ENCODE results near the gene OR1F1. TPM values are rescaled to one million over a fixed set of nuclear protein-coding genes. Genes with fewer than 3 reads are reported as not detected.

OR1F1 gene
- total and polyA plus RNA-seq, 7 donors: not detected

- no peaks in the 10 kb centered on the region for H3K9me3 ChIP-seq
- peaks cover 0 to 31% (median 25%) of the 10 kb centered on the region in 4 donors for H3K4me1 ChIP-seq
- intact Hi-C loops (cut with DNase I): loop anchor here (5.0 to 10.0 kb wide), 3 partner anchors 130 to 378 kb away; partner anchors contain the start of genes ELOB, FLYWCH1 and ZNF263
- H3K27ac ChIP-seq: peak overlapping the region; percentile 68 to 77 (median 74)
- no peaks in the 10 kb centered on the region for H3K36me3 ChIP-seq
- 1% methylated on average over 42 of the region's 42 CpGs for WGBS, 2 donors
- H3K27me3 ChIP-seq: no peaks in the 10 kb centered on the region
- peak; percentile 96 for DNase-seq
- peak overlapping the region; percentile 34 to 52 (median 44) for H3K4me3 ChIP-seq
- TF ChIP-seq POLR2AphosphoS5 (IDR thresholded peaks at IDR 0.05): peak in 1 of 4 donors; percentile 16
- TF ChIP-seq CTCF (IDR thresholded peaks at IDR 0.05): peak in 2 of 4 experiments; percentile 8 to 22
- TF ChIP-seq POLR2A (IDR thresholded peaks at IDR 0.05): no peak
Observed at GRCh38 chr16:3152277-3152990, 35.6 kb upstream of the OR1F1 start.

GRCh38 chr16:3152991-3153368 is 35.0 kb upstream of the OR1F1 start:
- Histone ChIP-seq H3K9me3 (no peaks in the 10 kb centered on the region), H3K27me3 (no peaks in the 10 kb centered on the region), H3K27ac (peak overlapping the region; percentile 68 to 77 (median 74)), H3K36me3 (no peaks in the 10 kb centered on the region), H3K4me1 (peaks cover 0 to 36% (median 31%) of the 10 kb centered on the region in 4 donors), H3K4me3 (peak overlapping the region in 2 of 4 donors; percentile 47 to 52)
- 9% methylated on average over 8 of the region's 8 CpGs for WGBS, 2 donors
- DNase-seq: no peak
- TF ChIP-seq EP300 (IDR thresholded peaks at IDR 0.05) (no peak), CTCF (IDR thresholded peaks at IDR 0.05) (no peak), POLR2AphosphoS5 (IDR thresholded peaks at IDR 0.05) (no peak), POLR2A (IDR thresholded peaks at IDR 0.05) (no peak)
- intact Hi-C loops (cut with DNase I): loop anchor here (5.0 to 10.0 kb wide), 3 partner anchors 129 to 378 kb away; partner anchors contain the start of genes ELOB, FLYWCH1 and ZNF263

GRCh38 chr16:3155181-3155580 is 32.8 kb upstream of the OR1F1 start:
- H3K9me3 ChIP-seq: no peaks in the 10 kb centered on the region
- H3K36me3 ChIP-seq: no peaks in the 10 kb centered on the region
- H3K4me1 ChIP-seq: peaks cover 0 to 45% (median 30%) of the 10 kb centered on the region in 4 donors
- H3K27me3 ChIP-seq: peaks cover 0 to 8% (median 4%) of the 10 kb centered on the region in 3 donors
- no peak overlapping the region for H3K4me3 ChIP-seq
- no peak overlapping the region for H3K27ac ChIP-seq
- TF ChIP-seq POLR2A (IDR thresholded peaks at IDR 0.05) (no peak), CTCF (IDR thresholded peaks at IDR 0.05) (no peak), EP300 (IDR thresholded peaks at IDR 0.05) (no peak), POLR2AphosphoS5 (IDR thresholded peaks at IDR 0.05) (no peak)
- WGBS, 2 donors: 64 to 87% methylated on average over 2 of the region's 2 CpGs
- intact Hi-C loops (cut with DNase I): loop anchor here (10.0 kb wide), 2 partner anchors 240 to 380 kb away; partner anchors contain the start of genes ELOB and FLYWCH1
- DNase-seq: no peak

GRCh38 chr16:3155972-3156371 is 32.0 kb upstream of the OR1F1 start:
- peaks cover 0 to 43% (median 29%) of the 10 kb centered on the region in 4 donors for H3K4me1 ChIP-seq
- no peak for TF ChIP-seq POLR2AphosphoS5 (IDR thresholded peaks at IDR 0.05)
- H3K4me3 ChIP-seq: no peak overlapping the region
- 93 to 98% methylated on average over 3 of the region's 3 CpGs for WGBS, 2 donors
- H3K27ac ChIP-seq: no peak overlapping the region
- intact Hi-C loops (cut with DNase I): loop anchor here (10.0 kb wide), 2 partner anchors 241 to 381 kb away; partner anchors contain the start of genes ELOB and FLYWCH1
- DNase-seq: no peak
- no peaks in the 10 kb centered on the region for H3K36me3 ChIP-seq
- H3K9me3 ChIP-seq: no peaks in the 10 kb centered on the region
- peaks cover 0 to 14% (median 6%) of the 10 kb centered on the region in 3 donors for H3K27me3 ChIP-seq

All from sigmoid colon (tissue), 7 donors.